ENCODE data around the gene TDRD7. TPM values are rescaled to one million over a fixed set of nuclear protein-coding genes. Genes with fewer than 3 reads are reported as not detected.

TDRD7 gene
- total RNA-seq, 4 donors from 2014 or later: 10.1 to 21.4 (median 18.6) TPM

DNA sequence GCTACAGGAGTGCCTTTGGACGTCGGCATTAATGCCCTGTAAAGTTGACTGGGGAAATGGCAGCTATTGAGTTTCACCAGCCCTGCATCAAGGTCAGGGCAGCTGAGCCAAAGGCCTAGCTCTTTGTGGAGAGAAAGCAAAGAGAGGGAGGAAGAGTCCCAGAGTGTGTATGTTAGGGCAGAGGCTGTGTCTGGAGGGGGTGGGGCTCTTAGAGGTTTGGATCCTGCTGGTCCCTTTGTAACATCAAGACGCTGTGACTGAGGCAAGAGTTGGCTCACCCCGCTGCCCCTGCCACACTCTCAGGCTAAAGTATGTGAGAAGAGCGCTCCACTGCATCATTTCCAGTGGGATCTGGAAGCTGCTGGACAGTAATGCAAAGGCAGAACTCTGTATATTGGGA is 123.9 kb downstream of the TDRD7 start:
- Histone ChIP-seq H3K27me3 (no peaks in the 10 kb centered on the region), H3K9me3 (peaks cover 0 to 7% (median 0%) of the 10 kb centered on the region in 3 donors), H3K4me3 (no peak overlapping the region), H3K4me1 (peaks cover 11 to 71% (median 24%) of the 10 kb centered on the region in 3 donors), H3K27ac (peak overlapping the region; percentile 67 to 89 (median 79)), H3K36me3 (peaks cover 0 to 39% of the 10 kb centered on the region in 2 donors)
- ATAC-seq: peak; percentile 46
- 25% methylated on average over 1 of the region's 5 CpGs; no CpG with 5 or more reads in 1 of the 2 donors for WGBS, 2 donors (ENCODE audit: low coverage in 1 of 2)
- TF ChIP-seq POLR2AphosphoS5 (IDR thresholded peaks at IDR 0.05) (no peak), CTCF (IDR thresholded peaks at IDR 0.05) (no peak), EP300 (IDR thresholded peaks at IDR 0.05) (no peak), POLR2A (IDR thresholded peaks at IDR 0.05) (no peak)

DNA sequence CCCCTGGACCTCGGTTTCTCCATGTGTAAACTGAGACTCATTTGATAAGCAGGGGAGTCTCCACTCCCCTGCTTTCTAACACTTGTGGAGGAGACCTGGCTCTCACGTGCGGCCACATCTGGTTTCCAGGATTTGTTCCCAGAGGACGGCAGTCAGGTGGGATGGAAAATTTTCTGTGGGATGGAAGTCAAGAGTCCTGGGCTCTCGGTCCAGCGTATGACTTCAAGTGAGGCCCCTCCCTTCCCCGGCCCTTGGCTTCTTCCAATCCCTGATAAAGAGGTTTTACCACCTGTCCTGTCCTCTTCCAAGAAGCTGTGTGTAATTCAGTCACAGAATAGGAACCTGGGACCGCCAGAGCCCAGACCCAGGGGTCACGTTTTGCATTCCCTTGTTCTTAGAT is 124.6 kb downstream of the TDRD7 start:
- peak; percentile 61 for ATAC-seq
- Histone ChIP-seq H3K4me1 (peaks cover 9 to 65% (median 22%) of the 10 kb centered on the region in 3 donors), H3K36me3 (peaks cover 0 to 40% of the 10 kb centered on the region in 2 donors), H3K9me3 (peaks cover 0 to 7% (median 0%) of the 10 kb centered on the region in 3 donors), H3K4me3 (no peak overlapping the region), H3K27ac (peak overlapping the region; percentile 67 to 89 (median 79)), H3K27me3 (no peaks in the 10 kb centered on the region)
- no peak for TF ChIP-seq POLR2AphosphoS5 (IDR thresholded peaks at IDR 0.05)
- TF ChIP-seq POLR2A (IDR thresholded peaks at IDR 0.05): no peak
- 51 to 93% methylated on average over 3 to 5 of the region's 9 CpGs for WGBS, 2 donors (ENCODE audit: low coverage in 1 of 2)

DNA sequence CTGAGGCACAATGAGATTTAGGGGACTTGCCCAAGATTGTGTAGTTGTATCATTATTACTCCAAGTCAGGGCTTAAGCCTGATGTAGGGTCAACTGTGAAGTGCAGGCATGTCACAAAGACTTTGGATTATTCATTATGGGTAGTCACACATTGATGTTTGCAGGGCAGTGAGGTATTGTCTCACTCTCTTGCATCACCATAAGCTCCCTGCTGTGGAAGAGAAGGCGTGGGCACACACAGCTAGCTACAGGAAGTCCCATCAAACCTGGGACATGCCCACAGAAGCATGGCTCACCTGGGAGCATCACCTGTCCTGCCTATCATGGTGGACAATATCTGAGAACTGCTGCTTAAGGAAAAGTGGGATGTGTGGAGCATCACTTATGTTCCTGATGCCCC is 131.7 kb downstream of the TDRD7 start:
- ATAC-seq: no peak
- Histone ChIP-seq H3K4me1 (peaks cover 0 to 47% (median 0%) of the 10 kb centered on the region in 3 donors), H3K9me3 (no peaks in the 10 kb centered on the region), H3K27me3 (no peaks in the 10 kb centered on the region), H3K4me3 (no peak overlapping the region), H3K27ac (peak overlapping the region in 3 of 4 donors; percentile 27 to 67 (median 44)), H3K36me3 (peaks cover 0 to 41% of the 10 kb centered on the region in 2 donors)
- TF ChIP-seq POLR2A (IDR thresholded peaks at IDR 0.05): no peak
- TF ChIP-seq CTCF (IDR thresholded peaks at IDR 0.05): no peak
- no peak for TF ChIP-seq POLR2AphosphoS5 (IDR thresholded peaks at IDR 0.05)
- TF ChIP-seq EP300 (IDR thresholded peaks at IDR 0.05): no peak
- WGBS, 2 donors (ENCODE audit: low coverage in 1 of 2): 89% methylated on average over 1 of the region's 1 CpG; no CpG with 5 or more reads in 1 of the 2 donors

GRCh38 chr9:97545486-97545885 is 133.6 kb downstream of the TDRD7 start:
- ATAC-seq: no peak
- H3K36me3 ChIP-seq: peaks cover 0 to 40% of the 10 kb centered on the region in 2 donors
- H3K27ac ChIP-seq: peak overlapping the region; percentile 16 to 70 (median 68)
- H3K27me3 ChIP-seq: no peaks in the 10 kb centered on the region
- no peak overlapping the region for H3K4me3 ChIP-seq
- H3K9me3 ChIP-seq: no peaks in the 10 kb centered on the region
- WGBS, 2 donors (ENCODE audit: low coverage in 1 of 2): 40 to 59% methylated on average over 3 to 8 of the region's 8 CpGs
- no peak for TF ChIP-seq EP300 (IDR thresholded peaks at IDR 0.05)
- no peak for TF ChIP-seq POLR2A (IDR thresholded peaks at IDR 0.05)
- TF ChIP-seq CTCF (IDR thresholded peaks at IDR 0.05): no peak
- TF ChIP-seq POLR2AphosphoS5 (IDR thresholded peaks at IDR 0.05): no peak
- H3K4me1 ChIP-seq: peaks cover 0 to 47% (median 0%) of the 10 kb centered on the region in 3 donors

Small RNA genes within 50 kb of the gene (small RNA-seq; reads per million reads assigned to genes)
- 0 reads per million in 4 donors for gene MIR1302-8

Other genes starting within 250 kb of the TDRD7 start
- gene CCDC180, start 104.4 kb upstream of the TDRD7 start, total RNA-seq: 1 to 10 TPM in 3 of 4 donors, under 1 TPM in 1; 0.12 to 9.8 (median 4.1) TPM
- gene TMOD1, start 89.6 kb downstream of the TDRD7 start, total RNA-seq: 10 to 100 TPM; 38.6 to 99.6 (median 76.7) TPM
- gene TSTD2, start 221.3 kb downstream of the TDRD7 start, total RNA-seq: 10 to 100 TPM; 20.0 to 33.8 (median 30.8) TPM
- gene NCBP1, start 221.7 kb downstream of the TDRD7 start, total RNA-seq: 100 to 1,000 TPM in 1 of 4 donors, 10 to 100 TPM in 3; 16.1 to 234 (median 24.1) TPM